Activated T-helper 2 cell treated with anti-CD3 and anti-CD28 coated beads, Interferon-gamma antibody, Interleukin-2, Interleukin-4, amounts not matched to agents 10 μg/mL and 5 μg/mL and 100 μg/mL, durations not matched to agents 14 hours and 24 hours and 36 hours (primary cell): ENCODE results near the gene PRODH2. TPM values are rescaled to one million over a fixed set of nuclear protein-coding genes. Genes with fewer than 3 reads are reported as not detected.
"Not testable (repeated sequence)": the region's sequence is repeated elsewhere in the genome, so short reads cannot be mapped to it uniquely, and the experiment has no call there.

ENCODE experiments used
- DNase-seq: peaks from one replicate; pipeline ENCODE4 v3.0.0; 2021; ENCODE audit warnings: low spot score
- H3K27ac Mint-ChIP-seq: one replicate; pipeline ENCODE4 v1.8.0; 2021; ENCODE audit warnings: mixed read lengths
- H3K27me3 Mint-ChIP-seq: one replicate; pipeline ENCODE4 v1.8.0; 2021; ENCODE audit warnings: low read depth, mixed read lengths
- H3K36me3 Mint-ChIP-seq: one replicate; pipeline ENCODE4 v1.8.0; 2021; ENCODE audit warnings: low read depth, mixed read lengths
- H3K4me1 Mint-ChIP-seq: one replicate; pipeline ENCODE4 v1.8.0; 2021; ENCODE audit warnings: low read depth, mixed read lengths
- H3K4me3 Mint-ChIP-seq: one replicate; pipeline ENCODE4 v1.8.0; 2021; ENCODE audit warnings: low read depth, mild to moderate bottlenecking, moderate library complexity, mixed read lengths
- H3K9me3 Mint-ChIP-seq: one replicate; pipeline ENCODE4 v1.8.0; 2021; ENCODE audit warnings: mixed read lengths
- intact Hi-C: fragments of 100-400 bp; cut with micrococcal nuclease; formaldehyde crosslinking; loops from one replicate; pipeline ENCODE4 v1.15.1; 2023
- total RNA-seq: library from RNA; stranded (reverse); gene quantifications from 2 replicates; pipeline ENCODE4 v1.2.3, GENCODE V29; 2022

Gene PRODH2
- total RNA-seq, 1 donor from 2014 or later = not detected

- Mint-ChIP-seq H3K27ac (no peak overlapping the region), H3K4me1 (peaks cover 14% of the 10 kb centered on the region), H3K4me3 (no peak overlapping the region), H3K27me3 (peaks cover 40% of the 10 kb centered on the region), H3K36me3 (no peaks in the 10 kb centered on the region), H3K9me3 (no peaks in the 10 kb centered on the region)
- intact Hi-C loops = no loop called here
- no peak for DNase-seq
Measured at GRCh38 chr19:35848919-35849505, 36.4 kb upstream of the PRODH2 start.

DNA sequence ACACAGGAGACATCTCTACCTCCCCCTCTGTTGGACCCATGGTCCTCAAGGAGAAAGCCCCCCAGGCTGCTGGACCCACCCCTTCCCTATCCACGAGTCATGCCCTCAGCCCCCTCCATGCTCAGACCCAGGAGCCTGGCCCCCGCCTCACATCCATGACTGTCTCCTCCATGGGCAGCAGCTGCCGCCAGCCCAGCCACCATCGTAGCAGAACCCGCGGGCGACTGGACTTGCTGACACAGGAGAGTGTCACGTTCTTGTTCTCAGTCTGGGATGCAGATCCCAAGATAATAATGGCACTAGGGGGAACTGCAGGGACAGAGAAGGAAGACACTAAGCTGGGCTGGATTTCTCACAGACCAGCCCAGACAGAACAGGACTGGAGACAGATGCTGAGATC lies 35.8 kb upstream of the PRODH2 start:
- intact Hi-C loops = no loop called here
- H3K27me3 Mint-ChIP-seq = peaks cover 45% of the 10 kb centered on the region
- no peaks in the 10 kb centered on the region for H3K9me3 Mint-ChIP-seq
- no peak overlapping the region for H3K27ac Mint-ChIP-seq
- H3K4me3 Mint-ChIP-seq = no peak overlapping the region
- peaks cover 13% of the 10 kb centered on the region for H3K4me1 Mint-ChIP-seq
- no peak for DNase-seq
- H3K36me3 Mint-ChIP-seq = no peaks in the 10 kb centered on the region

DNA sequence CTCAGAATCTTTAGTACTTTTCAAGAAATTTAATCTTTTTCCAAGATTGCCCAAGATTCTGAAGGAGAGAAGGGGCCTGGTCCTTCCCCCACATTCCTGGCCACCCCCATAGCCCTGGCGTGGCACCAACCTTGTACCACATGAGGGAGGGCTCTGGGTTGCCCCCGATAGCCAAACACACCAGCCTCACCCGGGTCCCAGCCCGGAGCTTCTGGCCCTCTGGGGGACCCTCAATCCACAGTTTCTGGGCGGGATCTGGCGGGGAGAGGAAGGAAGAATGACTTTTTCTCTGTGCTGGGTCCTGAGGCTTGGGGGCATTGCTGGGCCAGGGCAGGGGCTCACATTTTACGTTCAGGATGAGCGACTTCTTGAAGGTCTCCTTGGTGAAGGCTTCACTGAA lies 35.3 kb upstream of the PRODH2 start:
- no peak for DNase-seq
- Mint-ChIP-seq H3K4me1 (peaks cover 7% of the 10 kb centered on the region), H3K4me3 (no peak overlapping the region), H3K36me3 (no peaks in the 10 kb centered on the region), H3K9me3 (no peaks in the 10 kb centered on the region), H3K27me3 (peaks cover 43% of the 10 kb centered on the region), H3K27ac (no peak overlapping the region)
- intact Hi-C loops = no loop called here

DNA sequence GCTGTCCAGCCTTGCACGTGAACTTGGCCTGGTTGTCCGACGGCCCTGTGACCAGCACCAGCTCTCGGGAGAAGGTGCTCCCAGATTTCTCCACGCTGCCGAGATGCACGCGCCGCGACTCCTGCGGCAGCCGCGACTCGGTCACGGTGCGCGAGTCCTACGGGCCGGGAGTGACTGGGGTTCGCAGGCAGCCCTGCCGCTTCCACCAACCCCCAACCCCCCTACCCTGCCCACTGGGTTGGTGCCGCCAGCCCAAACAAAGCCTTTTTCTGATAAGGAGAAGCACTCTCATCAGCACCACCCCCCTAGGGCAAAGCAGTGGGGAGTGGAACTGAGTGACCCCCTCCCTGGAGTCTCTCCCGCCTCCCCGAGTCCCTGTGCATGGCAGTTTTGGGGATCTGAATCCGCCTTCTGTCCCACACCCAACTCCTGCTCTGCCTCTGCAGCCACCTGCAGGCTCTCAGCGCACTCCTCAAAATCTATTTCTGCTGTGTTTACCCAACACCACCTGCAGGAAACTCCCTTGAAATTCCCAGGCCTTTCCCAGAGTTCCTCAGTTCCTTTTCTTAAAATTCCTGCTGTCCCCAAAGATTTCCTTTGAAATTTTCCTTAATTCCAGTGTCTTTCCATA lies 33.5 kb upstream of the PRODH2 start:
- H3K4me1 Mint-ChIP-seq = peaks cover 7% of the 10 kb centered on the region
- H3K36me3 Mint-ChIP-seq = no peaks in the 10 kb centered on the region
- no peak overlapping the region for H3K27ac Mint-ChIP-seq
- DNase-seq = no peak
- H3K4me3 Mint-ChIP-seq = no peak overlapping the region
- peaks cover 45% of the 10 kb centered on the region for H3K27me3 Mint-ChIP-seq
- intact Hi-C loops = no loop called here
- H3K9me3 Mint-ChIP-seq = no peaks in the 10 kb centered on the region

DNA sequence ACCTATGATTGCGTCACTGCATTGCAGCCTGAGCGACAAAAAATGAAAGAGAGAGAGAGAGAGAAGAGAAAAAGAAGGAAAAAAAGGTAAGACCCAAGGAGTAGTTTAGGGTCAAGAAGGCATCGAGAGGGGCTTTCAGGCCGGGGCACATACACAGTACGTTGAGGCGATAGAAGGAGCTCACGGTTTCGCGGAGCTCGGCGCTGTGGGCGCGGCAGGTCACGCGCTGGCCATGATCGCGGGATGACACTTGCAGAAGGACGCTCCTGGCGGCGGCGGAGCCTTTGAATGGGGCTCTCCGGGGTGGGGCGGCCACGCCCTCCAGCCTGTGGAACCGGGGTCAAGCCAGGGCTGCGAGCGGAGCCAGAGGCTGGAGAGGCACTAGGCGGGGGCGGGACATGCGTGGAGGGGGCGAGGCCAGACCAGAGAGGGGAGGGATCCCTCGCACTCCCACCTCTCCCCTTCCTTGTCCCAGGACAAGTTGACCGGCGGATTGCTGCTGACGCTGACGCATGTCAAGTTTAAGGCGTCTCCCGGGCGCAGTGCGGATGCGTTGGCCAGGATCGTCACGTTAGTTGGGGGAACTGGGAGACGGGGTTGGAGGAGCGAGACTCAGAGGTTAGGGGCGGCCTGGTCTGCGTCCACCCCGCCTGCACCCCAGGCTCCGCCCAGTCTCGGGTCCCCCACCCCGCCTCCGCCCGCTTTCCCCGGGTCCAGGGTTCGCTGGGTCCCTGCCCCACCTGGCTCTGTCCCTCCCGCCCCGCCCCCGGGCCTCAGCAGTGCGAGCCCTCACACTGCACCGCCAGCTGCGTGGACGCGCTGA lies 32.8 kb upstream of the PRODH2 start:
- Mint-ChIP-seq H3K27ac (no peak overlapping the region), H3K4me3 (peak overlapping the region; percentile 27), H3K27me3 (peaks cover 45% of the 10 kb centered on the region), H3K36me3 (no peaks in the 10 kb centered on the region), H3K9me3 (no peaks in the 10 kb centered on the region), H3K4me1 (peaks cover 7% of the 10 kb centered on the region)
- intact Hi-C loops = no loop called here
- no peak for DNase-seq

DNA sequence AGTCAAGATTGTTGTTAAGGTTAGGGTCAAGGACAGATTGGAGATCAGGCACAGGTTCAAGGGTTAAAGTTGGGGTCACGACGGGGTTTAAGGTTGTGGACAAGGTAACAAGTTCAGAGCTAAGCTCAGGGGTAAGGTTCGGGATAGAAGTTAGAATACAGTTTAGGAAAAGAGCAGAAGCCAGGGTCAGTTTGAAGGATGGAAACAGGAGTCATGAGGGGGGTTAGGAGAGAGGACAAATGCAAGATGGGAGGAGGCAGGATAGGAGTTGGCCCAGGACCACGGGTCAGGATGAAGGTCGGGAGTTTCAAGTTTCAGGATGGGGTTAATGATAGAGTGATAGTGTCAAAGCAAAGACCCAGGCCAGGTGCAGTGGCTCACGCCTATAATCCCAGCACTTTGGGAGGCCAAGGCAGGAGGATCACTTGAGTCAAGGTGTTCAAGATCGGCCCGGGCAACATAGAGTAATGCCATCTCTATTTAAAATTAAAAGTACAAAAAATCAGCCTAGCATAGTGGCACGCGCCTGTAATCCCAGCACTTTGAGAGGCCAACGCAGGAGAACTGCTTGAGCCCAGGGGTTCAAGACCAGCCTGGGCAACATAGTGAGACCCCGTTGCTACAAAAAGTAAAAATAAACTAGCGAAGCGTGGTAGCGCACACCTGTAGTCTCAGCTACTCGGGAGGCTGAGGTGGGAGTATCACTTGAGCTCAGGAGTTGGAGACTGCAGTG lies 32.0 kb upstream of the PRODH2 start:
- no peak overlapping the region for H3K27ac Mint-ChIP-seq
- peaks cover 7% of the 10 kb centered on the region for H3K4me1 Mint-ChIP-seq
- H3K36me3 Mint-ChIP-seq = no peaks in the 10 kb centered on the region
- H3K9me3 Mint-ChIP-seq = no peaks in the 10 kb centered on the region
- DNase-seq = no peak
- intact Hi-C loops = no loop called here
- H3K4me3 Mint-ChIP-seq = peak overlapping the region; percentile 27
- H3K27me3 Mint-ChIP-seq = peaks cover 45% of the 10 kb centered on the region

DNA sequence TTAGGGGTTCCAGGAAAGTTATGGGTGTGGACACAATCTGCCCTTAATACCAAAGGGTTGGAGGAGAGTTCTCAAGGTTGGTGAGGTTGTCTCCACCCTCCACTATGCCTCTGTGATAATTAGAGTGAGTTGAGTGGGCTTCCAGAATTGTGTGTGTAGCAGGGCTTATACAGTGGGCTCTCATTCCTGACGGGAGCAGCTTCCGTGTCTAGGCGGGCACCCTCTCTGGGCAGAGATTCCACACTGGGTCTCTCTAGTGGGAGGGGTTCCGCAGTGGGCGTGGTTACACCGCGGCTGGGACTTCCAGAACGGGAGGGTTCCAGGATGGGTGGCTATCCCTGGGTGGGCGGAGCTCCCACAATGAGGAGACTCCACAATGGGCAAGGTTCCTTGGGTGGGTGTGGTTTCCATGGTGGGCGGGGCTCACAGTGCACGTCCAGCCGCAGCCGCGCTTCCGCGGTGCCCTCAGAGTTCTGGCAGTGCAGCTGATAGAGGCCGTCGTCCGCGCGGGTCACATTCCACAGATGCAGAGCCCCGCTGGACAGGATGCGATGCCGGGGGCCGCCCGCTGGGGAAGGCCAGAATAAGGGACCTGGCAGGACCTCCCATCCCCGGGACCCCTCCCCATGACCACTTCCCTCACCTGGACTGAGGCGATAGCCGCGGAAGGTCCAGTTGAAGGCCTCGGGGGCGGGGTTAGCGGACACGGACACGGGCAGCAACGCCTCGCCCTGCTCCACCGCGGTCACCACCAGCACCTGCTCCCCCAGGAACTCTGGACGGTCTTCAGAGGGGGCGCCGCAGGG lies 31.2 kb upstream of the PRODH2 start:
- Mint-ChIP-seq H3K9me3 (peaks cover 3% of the 10 kb centered on the region), H3K27ac (no peak overlapping the region), H3K4me1 (peaks cover 7% of the 10 kb centered on the region), H3K4me3 (no peak overlapping the region), H3K36me3 (no peaks in the 10 kb centered on the region), H3K27me3 (peaks cover 44% of the 10 kb centered on the region)
- DNase-seq = no peak
- intact Hi-C loops = no loop called here

GRCh38 chr19:35842666-35843272 lies 30.1 kb upstream of the PRODH2 start:
- Mint-ChIP-seq H3K9me3 (peaks cover 4% of the 10 kb centered on the region), H3K4me3 (no peak overlapping the region), H3K27me3 (peaks cover 44% of the 10 kb centered on the region), H3K27ac (no peak overlapping the region), H3K36me3 (no peaks in the 10 kb centered on the region), H3K4me1 (peaks cover 7% of the 10 kb centered on the region)
- intact Hi-C loops = no loop called here
- DNase-seq = no peak

- H3K9me3 Mint-ChIP-seq = peaks cover 4% of the 10 kb centered on the region
- DNase-seq = no peak
Measured at GRCh38 chr19:35841961-35842595, 29.4 kb upstream of the PRODH2 start.

GRCh38 chr19:35836096-35836495 lies 23.5 kb upstream of the PRODH2 start:
- H3K36me3 Mint-ChIP-seq, DNase-seq, H3K4me1 Mint-ChIP-seq, H3K4me3 Mint-ChIP-seq, H3K9me3 Mint-ChIP-seq, intact Hi-C loops, H3K27me3 Mint-ChIP-seq, H3K27ac Mint-ChIP-seq: not testable (repeated sequence)

More at GRCh38 chr19:35841961-35842595, 29.4 kb upstream of the PRODH2 start:
- Mint-ChIP-seq H3K4me3 (no peak overlapping the region), H3K27me3 (peaks cover 44% of the 10 kb centered on the region), H3K36me3 (no peaks in the 10 kb centered on the region), H3K4me1 (peaks cover 7% of the 10 kb centered on the region), H3K27ac (no peak overlapping the region)
- intact Hi-C loops = no loop called here

GRCh38 chr19:35833972-35834371 lies 21.3 kb upstream of the PRODH2 start:
- Mint-ChIP-seq H3K9me3 (peaks cover 2% of the 10 kb centered on the region), H3K36me3 (no peaks in the 10 kb centered on the region), H3K4me1 (no peaks in the 10 kb centered on the region), H3K27ac (no peak overlapping the region), H3K27me3 (peaks cover 3% of the 10 kb centered on the region), H3K4me3 (no peak overlapping the region)
- DNase-seq = no peak
- intact Hi-C loops = no loop called here
